Lower lobe of right lung (tissue), 2 donors: ENCODE data around the gene ACAT2. TPM values are rescaled to one million over a fixed set of nuclear protein-coding genes. Genes with fewer than 3 reads are reported as not detected.
A peak's percentile ranks its signal among the peaks of the same experiment; 100 is the strongest.

ENCODE experiments used
- ATAC-seq, 2 donors: fragments of 200-7000 bp; cut with Tn5 transposase; one replicate each; pipeline ENCODE4 v1.9.1; 2020 to 2022; ENCODE audit warnings: mild to moderate bottlenecking in 2 of 2, moderate library complexity in 2 of 2
- DNase-seq: peaks from one replicate; pipeline ENCODE4 v3.0.0-alpha.2; 2020
- H3K27ac ChIP-seq: fragments of 200-600 bp; one replicate; pipeline ENCODE4 v1.8.0; 2022
- H3K27me3 ChIP-seq: fragments of 200-600 bp; one replicate; pipeline ENCODE4 v1.8.0; 2022; ENCODE audit warnings: low read depth
- H3K36me3 ChIP-seq: fragments of 200-600 bp; one replicate; pipeline ENCODE4 v1.8.0; 2022; ENCODE audit warnings: mild to moderate bottlenecking
- H3K4me1 ChIP-seq: fragments of 200-600 bp; one replicate; pipeline ENCODE4 v1.8.0; 2022
- H3K4me3 ChIP-seq: fragments of 200-600 bp; one replicate; pipeline ENCODE4 v1.8.0; 2022; ENCODE audit warnings: mild to moderate bottlenecking
- H3K9me3 ChIP-seq: fragments of 200-600 bp; one replicate; pipeline ENCODE4 v1.8.0; 2022
- CTCF ChIP-seq: fragments of 200-600 bp; IDR thresholded peaks from one replicate; pipeline ENCODE4 v1.8.0; 2022; ENCODE audit warnings: antibody characterized with exemption, mild to moderate bottlenecking
- intact Hi-C: fragments of 100-400 bp; cut with DNase I; formaldehyde crosslinking; loops from one replicate; pipeline ENCODE4 v1.11.0; 2022
- total RNA-seq: library from RNA; stranded (reverse); fragmentation: NEBNext Ultra II Directional; extraction: Animal tissue kit (Norgen Biotek cat#: 25700); gene quantifications from one replicate; pipeline ENCODE4 v1.2.1, GENCODE V29; 2021
- donor health status: DM: no; HTN: yes; CAD: no; lungs with severe emphysema.

ACAT2 gene
- total RNA-seq, 1 donor from 2014 or later: 42.4 TPM

GRCh38 chr6:159805440-159806020 is 43.7 kb downstream of the ACAT2 start:
- Histone ChIP-seq H3K36me3 (no peaks in the 10 kb centered on the region), H3K4me1 (no peaks in the 10 kb centered on the region), H3K4me3 (no peak overlapping the region), H3K9me3 (no peaks in the 10 kb centered on the region), H3K27ac (no peak overlapping the region), H3K27me3 (no peaks in the 10 kb centered on the region)
- DNase-seq (no peak), ATAC-seq (no peak)
- no peak for TF ChIP-seq CTCF
- intact Hi-C loops: no loop called here

GRCh38 chr6:159806021-159806458 is 44.2 kb downstream of the ACAT2 start:
- TF ChIP-seq CTCF: no peak
- DNase-seq: peak; percentile 20

GRCh38 chr6:159807150-159807858 is 45.5 kb downstream of the ACAT2 start:
- no peak for DNase-seq
- Histone ChIP-seq H3K9me3 (no peaks in the 10 kb centered on the region), H3K27me3 (no peaks in the 10 kb centered on the region), H3K4me1 (no peaks in the 10 kb centered on the region), H3K27ac (no peak overlapping the region), H3K36me3 (no peaks in the 10 kb centered on the region), H3K4me3 (no peak overlapping the region)
- TF ChIP-seq CTCF: no peak
- intact Hi-C loops: no loop called here
- ATAC-seq: no peak

More at GRCh38 chr6:159806021-159806458, 44.2 kb downstream of the ACAT2 start:
- Histone ChIP-seq H3K9me3 (no peaks in the 10 kb centered on the region), H3K4me3 (no peak overlapping the region), H3K27me3 (no peaks in the 10 kb centered on the region), H3K4me1 (no peaks in the 10 kb centered on the region), H3K36me3 (no peaks in the 10 kb centered on the region), H3K27ac (no peak overlapping the region)
- ATAC-seq: no peak
- intact Hi-C loops: no loop called here

- ATAC-seq (no peak), DNase-seq (no peak)
- Histone ChIP-seq H3K36me3 (no peaks in the 10 kb centered on the region), H3K4me1 (no peaks in the 10 kb centered on the region), H3K27ac (no peak overlapping the region), H3K4me3 (no peak overlapping the region), H3K9me3 (no peaks in the 10 kb centered on the region), H3K27me3 (no peaks in the 10 kb centered on the region)
- intact Hi-C loops: no loop called here
- no peak for TF ChIP-seq CTCF
These were observed 46.8 kb downstream of the ACAT2 start for GRCh38 chr6:159808647-159809046.

- intact Hi-C loops: no loop called here
These were observed 47.3 kb downstream of the ACAT2 start for GRCh38 chr6:159809149-159809548.

More at GRCh38 chr6:159809149-159809548, 47.3 kb downstream of the ACAT2 start:
- Histone ChIP-seq H3K27me3 (no peaks in the 10 kb centered on the region), H3K27ac (no peak overlapping the region), H3K4me3 (no peak overlapping the region), H3K4me1 (no peaks in the 10 kb centered on the region), H3K36me3 (no peaks in the 10 kb centered on the region), H3K9me3 (no peaks in the 10 kb centered on the region)
- ATAC-seq: no peak
- TF ChIP-seq CTCF: no peak
- DNase-seq: no peak
